Liver (tissue), 9 donors: ENCODE data around the gene OSTF1. TPM values are rescaled to one million over a fixed set of nuclear protein-coding genes. Genes with fewer than 3 reads are reported as not detected.

Source experiments
- DNase-seq: peaks from one replicate; pipeline ENCODE4 v3.0.0-alpha.2; 2017; ENCODE audit warnings: low spot score
- H3K27ac ChIP-seq, 2 donors: one replicate each; pipeline ENCODE4 v1.7.0; 2013; ENCODE audit warnings: inconsistent platforms in 2 of 2, low read length in 2 of 2, control low read depth in 1 of 2, low read depth in 1 of 2, mild to moderate bottlenecking in 1 of 2
- H3K27me3 ChIP-seq, 4 donors: one replicate each; pipeline versions ENCODE4 v1.6.1 to v1.7.0; 2013; ENCODE audit warnings: low read length in 3 of 4, inconsistent platforms in 1 of 4, mild to moderate bottlenecking in 1 of 4, moderate library complexity in 1 of 4; ENCODE audit not compliant: control insufficient read depth in 4 of 4, insufficient read depth in 4 of 4
- H3K36me3 ChIP-seq, 4 donors: one replicate each; pipeline versions ENCODE4 v1.6.1 to v1.7.0; 2013; ENCODE audit warnings: low read length in 3 of 4, mild to moderate bottlenecking in 3 of 4, low read depth in 1 of 4, moderate library complexity in 1 of 4; ENCODE audit not compliant: control insufficient read depth in 4 of 4, insufficient read depth in 3 of 4
- H3K4me1 ChIP-seq, 4 donors: one replicate each; pipeline versions ENCODE4 v1.6.1 to v1.7.0; 2013; ENCODE audit warnings: low read length in 3 of 4, mild to moderate bottlenecking in 3 of 4, moderate library complexity in 1 of 4; ENCODE audit not compliant: control insufficient read depth in 4 of 4, insufficient read depth in 4 of 4
- H3K4me3 ChIP-seq, 3 donors: one replicate each; pipeline versions ENCODE4 v1.6.1 to v1.7.0; 2013; ENCODE audit warnings: low read length in 3 of 3, control low read depth in 1 of 3, low read depth in 1 of 3, mild to moderate bottlenecking in 1 of 3
- H3K9ac ChIP-seq, 2 donors: one replicate each; pipeline ENCODE4 v1.7.0; 2013; ENCODE audit warnings: low read length in 2 of 2, mild to moderate bottlenecking in 2 of 2, moderate library complexity in 2 of 2, control low read depth in 1 of 2, low read depth in 1 of 2
- H3K9me3 ChIP-seq, 4 donors: one replicate each; pipeline versions ENCODE4 v1.6.1 to v1.7.0; 2013; ENCODE audit warnings: low read length in 3 of 4; ENCODE audit not compliant: control insufficient read depth in 4 of 4
- EGR1 ChIP-seq, 2 donors: IDR thresholded peaks; 2 replicates each; pipeline ENCODE4 v1.6.1; 2016 to 2018; ENCODE audit warnings: antibody characterized with exemption in 2 of 2, low read depth in 2 of 2
- FOXA1 ChIP-seq: IDR thresholded peaks from 2 replicates; pipeline ENCODE4 v1.6.1; 2016; ENCODE audit warnings: antibody characterized with exemption
- FOXA2 ChIP-seq: IDR thresholded peaks from 2 replicates; pipeline ENCODE4 v1.6.1; 2016; ENCODE audit warnings: antibody characterized with exemption
- GABPA ChIP-seq, 2 donors: IDR thresholded peaks in 1 of 2; conservative IDR thresholded peaks in 1 of 2; 2 replicates each; pipeline ENCODE4 v1.6.1; 2016; ENCODE audit warnings: antibody characterized with exemption in 2 of 2, mild to moderate bottlenecking in 1 of 2, moderate library complexity in 1 of 2
- HNF4A ChIP-seq, 2 donors: conservative IDR thresholded peaks; 2 replicates each; pipeline ENCODE4 v1.6.1; 2016; ENCODE audit warnings: antibody characterized with exemption in 2 of 2, mild to moderate bottlenecking in 2 of 2
- HNF4G ChIP-seq: IDR thresholded peaks from 2 replicates; pipeline ENCODE4 v1.6.1; 2016; ENCODE audit warnings: antibody characterized with exemption
- JUND ChIP-seq, 2 donors: IDR thresholded peaks; 2 replicates each; pipeline ENCODE4 v1.6.1; 2016; ENCODE audit warnings: antibody characterized with exemption in 2 of 2
- MAX ChIP-seq: IDR thresholded peaks from 2 replicates; pipeline ENCODE4 v1.6.1; 2016; ENCODE audit warnings: antibody characterized with exemption
- NR2F2 ChIP-seq: IDR thresholded peaks from 2 replicates; pipeline ENCODE4 v1.6.1; 2016; ENCODE audit warnings: antibody characterized with exemption
- RAD21 ChIP-seq, 2 donors: IDR thresholded peaks; 2 replicates each; pipeline ENCODE4 v1.6.1; 2016; ENCODE audit warnings: antibody characterized with exemption in 2 of 2, mild to moderate bottlenecking in 2 of 2
- REST ChIP-seq: IDR thresholded peaks from 2 replicates; pipeline ENCODE4 v1.6.1; 2016; ENCODE audit warnings: antibody characterized with exemption, mild to moderate bottlenecking
- RXRA ChIP-seq, 2 donors: IDR thresholded peaks; 2 replicates each; pipeline ENCODE4 v1.6.1; 2017 to 2018; ENCODE audit warnings: antibody characterized with exemption in 2 of 2, mild to moderate bottlenecking in 1 of 2
- SP1 ChIP-seq: IDR thresholded peaks from 2 replicates; pipeline ENCODE4 v1.6.1; 2018; ENCODE audit warnings: antibody characterized with exemption, mild to moderate bottlenecking
- TAF1 ChIP-seq: conservative IDR thresholded peaks from 2 replicates; pipeline ENCODE4 v1.6.1; 2016; ENCODE audit warnings: antibody characterized with exemption, mild to moderate bottlenecking
- YY1 ChIP-seq: IDR thresholded peaks from 2 replicates; pipeline ENCODE4 v1.6.1; 2016; ENCODE audit warnings: antibody characterized with exemption, mild to moderate bottlenecking
- ZBTB33 ChIP-seq: IDR thresholded peaks from 2 replicates; pipeline ENCODE4 v1.6.1; 2016; ENCODE audit warnings: antibody characterized with exemption
- WGBS: extraction: QIAGEN DNeasy Blood & Tissue Kit; methylation state at CpG from one replicate; pipeline ENCODE4 v1.1.7; 2013; 5-methylcytosine and 5-hydroxymethylcytosine counted together
- polyA plus RNA-seq, 2 donors: library from polyadenylated mRNA; stranded (reverse) in 1 of 2; unstranded in 1 of 2; fragments of 200-250 nt in 1 of 2; fragments of >200 nt in 1 of 2; fragmentation: Nextera tagmentation in 1 of 2; extraction: Ambion mirVana in 1 of 2; gene quantifications; one replicate each; pipeline versions ENCODE4 v1.2.1 to v1.2.3, GENCODE V29; 2013 to 2015
- total RNA-seq, 2 donors: library from RNA; depleted of rRNA; stranded (reverse); fragments of >200 nt; gene quantifications; one replicate each; pipeline ENCODE4 v1.2.3, GENCODE V29; 2014
- TF ChIP-seq, protein P1 (sequence below): fragments of 150-350 bp; IDR thresholded peaks from 2 replicates; pipeline ENCODE4 v1.5.1; 2017; ENCODE audit warnings: improper control_type of control experiment, low read depth, low read length; ENCODE audit not compliant: missing input control
- TF ChIP-seq, protein P2 (sequence below): IDR thresholded peaks from 2 replicates; pipeline ENCODE4 v1.6.1; 2016; ENCODE audit warnings: antibody characterized with exemption
- donor health status: healthy.
- donor health status: healthy.
- donor health status: healthy.
- donor health status: healthy.
- donor health status: healthy.

The OSTF1 gene
- total and polyA plus RNA-seq, 4 donors, result 19.8 to 29.7 (median 26.9) TPM

DNA sequence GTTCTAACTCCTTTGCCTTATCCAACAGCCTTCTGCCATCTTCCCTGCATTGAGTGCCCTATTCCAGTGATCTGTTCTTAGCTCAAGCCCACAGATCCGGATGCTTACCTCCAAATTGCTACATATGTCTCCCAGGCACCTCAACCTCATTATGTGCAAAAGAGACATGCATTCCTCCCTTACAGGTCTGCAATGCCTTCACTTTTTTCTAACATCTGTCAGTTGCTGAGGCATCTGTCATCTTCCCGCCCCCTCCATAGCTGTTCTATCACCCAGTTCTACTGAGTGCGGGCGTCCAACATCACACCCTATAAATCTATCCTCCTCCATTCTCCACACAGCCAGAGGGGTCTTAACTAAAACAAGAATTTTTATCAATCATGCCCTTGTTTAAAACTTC lies 20.4 kb upstream of the OSTF1 start:
- TF ChIP-seq REST (no peak), GABPA (IDR thresholded peaks at IDR 0.05 in 1 of 2, conservative IDR thresholded peaks at IDR 0.05 in 1 of 2) (no peak), TAF1 (no peak), RXRA (IDR thresholded peaks at IDR 0.05) (no peak), ZBTB33 (no peak), FOXA2 (no peak), SP1 (no peak), RAD21 (IDR thresholded peaks at IDR 0.05) (no peak), JUND (IDR thresholded peaks at IDR 0.05) (no peak), HNF4G (no peak), NR2F2 (no peak)
- no peak overlapping the region for H3K4me3 ChIP-seq
- no peak overlapping the region for H3K9ac ChIP-seq
- DNase-seq, result no peak
- 85% methylated on average over 4 of the region's 4 CpGs for WGBS
- peaks cover 4 to 63% (median 31%) of the 10 kb centered on the region in 4 donors for H3K36me3 ChIP-seq
- no peaks in the 10 kb centered on the region for H3K9me3 ChIP-seq
- H3K27ac ChIP-seq, result no peak overlapping the region
- H3K4me1 ChIP-seq, result no peaks in the 10 kb centered on the region
- H3K27me3 ChIP-seq, result no peaks in the 10 kb centered on the region

DNA sequence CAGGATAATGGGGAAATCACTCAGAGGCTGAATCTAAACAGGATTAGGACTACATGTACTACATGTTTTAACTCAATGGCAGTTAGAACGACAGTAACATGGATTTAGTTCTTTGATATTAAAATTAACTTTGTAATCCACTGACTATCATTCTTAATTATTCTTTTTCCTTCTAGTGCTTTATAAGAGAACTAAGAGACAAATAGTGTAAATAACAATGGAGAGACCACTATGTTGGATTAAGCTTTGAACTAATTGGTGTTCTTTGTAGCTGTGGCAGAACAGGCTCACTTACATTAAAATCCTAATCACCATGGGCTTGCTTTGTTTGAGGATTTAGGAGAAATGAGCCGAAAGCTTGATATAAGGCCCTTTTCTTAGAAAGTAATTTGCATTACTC lies 19.1 kb upstream of the OSTF1 start:
- no peak for DNase-seq
- no peak overlapping the region for H3K9ac ChIP-seq
- no peaks in the 10 kb centered on the region for H3K4me1 ChIP-seq
- H3K4me3 ChIP-seq, result no peak overlapping the region
- H3K9me3 ChIP-seq, result no peaks in the 10 kb centered on the region
- TF ChIP-seq HNF4A (conservative IDR thresholded peaks at IDR 0.05) (no peak), GABPA (IDR thresholded peaks at IDR 0.05 in 1 of 2, conservative IDR thresholded peaks at IDR 0.05 in 1 of 2) (no peak), TAF1 (no peak), YY1 (no peak), SP1 (no peak), MAX (no peak), NR2F2 (no peak), FOXA1 (no peak), RAD21 (IDR thresholded peaks at IDR 0.05) (no peak), HNF4G (no peak), RXRA (IDR thresholded peaks at IDR 0.05) (no peak), EGR1 (IDR thresholded peaks at IDR 0.05; ENCODE audit: low read depth in 2 of 2) (no peak), JUND (IDR thresholded peaks at IDR 0.05) (no peak), FOXA2 (no peak), ZBTB33 (no peak), REST (no peak)
- TF ChIP-seq, protein P1, sequence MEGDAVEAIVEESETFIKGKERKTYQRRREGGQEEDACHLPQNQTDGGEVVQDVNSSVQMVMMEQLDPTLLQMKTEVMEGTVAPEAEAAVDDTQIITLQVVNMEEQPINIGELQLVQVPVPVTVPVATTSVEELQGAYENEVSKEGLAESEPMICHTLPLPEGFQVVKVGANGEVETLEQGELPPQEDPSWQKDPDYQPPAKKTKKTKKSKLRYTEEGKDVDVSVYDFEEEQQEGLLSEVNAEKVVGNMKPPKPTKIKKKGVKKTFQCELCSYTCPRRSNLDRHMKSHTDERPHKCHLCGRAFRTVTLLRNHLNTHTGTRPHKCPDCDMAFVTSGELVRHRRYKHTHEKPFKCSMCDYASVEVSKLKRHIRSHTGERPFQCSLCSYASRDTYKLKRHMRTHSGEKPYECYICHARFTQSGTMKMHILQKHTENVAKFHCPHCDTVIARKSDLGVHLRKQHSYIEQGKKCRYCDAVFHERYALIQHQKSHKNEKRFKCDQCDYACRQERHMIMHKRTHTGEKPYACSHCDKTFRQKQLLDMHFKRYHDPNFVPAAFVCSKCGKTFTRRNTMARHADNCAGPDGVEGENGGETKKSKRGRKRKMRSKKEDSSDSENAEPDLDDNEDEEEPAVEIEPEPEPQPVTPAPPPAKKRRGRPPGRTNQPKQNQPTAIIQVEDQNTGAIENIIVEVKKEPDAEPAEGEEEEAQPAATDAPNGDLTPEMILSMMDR, result no peak
- TF ChIP-seq, protein P2, sequence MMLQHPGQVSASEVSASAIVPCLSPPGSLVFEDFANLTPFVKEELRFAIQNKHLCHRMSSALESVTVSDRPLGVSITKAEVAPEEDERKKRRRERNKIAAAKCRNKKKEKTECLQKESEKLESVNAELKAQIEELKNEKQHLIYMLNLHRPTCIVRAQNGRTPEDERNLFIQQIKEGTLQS, result no peak
- WGBS, result 94% methylated on average over 2 of the region's 2 CpGs
- no peaks in the 10 kb centered on the region for H3K27me3 ChIP-seq
- H3K36me3 ChIP-seq, result peaks cover 4 to 59% (median 33%) of the 10 kb centered on the region in 4 donors
- H3K27ac ChIP-seq, result no peak overlapping the region
